SH-SY5Y (cell line): ENCODE results near the gene POLR1F.

ENCODE experiments used
- GATA2 ChIP-seq: IDR thresholded peaks from 2 replicates; pipeline ENCODE4 v1.6.1; 2011; ENCODE audit warnings: mild to moderate bottlenecking, low read depth, low read length
- GATA3 ChIP-seq: IDR thresholded peaks from 2 replicates; pipeline ENCODE4 v1.6.1; 2011; ENCODE audit warnings: low read depth, mild to moderate bottlenecking, low read length, moderate library complexity

DNA sequence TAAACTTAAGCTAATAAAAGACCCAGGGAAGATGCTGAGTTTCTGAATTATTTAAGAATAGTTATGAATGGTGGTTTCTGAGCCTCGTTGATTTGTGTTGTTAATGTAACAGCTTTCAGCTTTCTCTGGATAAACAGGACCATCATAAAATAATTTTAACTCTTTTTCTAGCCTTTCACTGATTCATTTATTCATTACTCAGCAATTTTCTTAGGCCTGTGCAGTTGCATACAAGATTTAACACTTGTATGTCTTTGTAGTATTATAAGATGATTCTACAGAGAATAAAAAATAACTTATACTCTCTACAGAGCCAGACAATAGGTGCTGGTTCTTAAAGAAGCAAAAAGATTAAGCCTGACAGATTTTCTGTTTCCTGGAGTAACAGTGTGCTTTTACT, 35.2 kb upstream of the POLR1F start:
- TF ChIP-seq GATA2 (no peak), GATA3 (no peak)
